ENCODE data around the gene TENM4. TPM values are rescaled to one million over a fixed set of nuclear protein-coding genes. Genes with fewer than 3 reads are reported as not detected.

The TENM4 gene
- polyA plus RNA-seq, 1 of the 3 experiments (the other 2 are of a cell fraction), result 16.7 TPM

DNA sequence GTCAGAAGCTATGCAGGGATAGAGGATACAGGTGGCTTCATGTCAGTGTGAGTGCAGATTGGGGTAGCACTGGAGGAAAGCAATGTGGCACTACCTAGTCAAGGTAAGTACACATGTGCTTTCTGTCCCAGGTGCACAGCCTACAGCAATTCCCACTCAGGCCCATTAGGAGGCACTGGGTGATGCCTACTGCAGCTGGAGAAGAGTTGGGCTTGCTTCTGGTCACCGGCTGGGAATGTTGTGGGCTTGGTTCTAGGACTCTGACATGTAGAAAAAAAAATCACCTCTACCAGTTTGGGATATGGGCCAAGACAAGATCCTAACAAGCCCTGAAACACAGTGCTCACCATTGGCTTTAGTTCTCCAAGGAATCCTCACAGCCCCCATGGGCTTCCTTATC is 69.7 kb downstream of the TENM4 start:
- no peaks in the 10 kb centered on the region for H3K9me3 ChIP-seq
- no peak for DNase-seq
- H3F3A ChIP-seq (replicated peaks; ENCODE audit: insufficient read depth), result peaks cover 11% of the 10 kb centered on the region
- 0 out of 2 replicates have a peak, but pooled peaks cover 11% of the 10 kb centered on the region for H3K79me2 ChIP-seq (ENCODE audit: insufficient read depth)
- H4K20me1 ChIP-seq (ENCODE audit: insufficient read depth), result peaks cover 9% of the 10 kb centered on the region; the same call in 1 of the 2 replicates
- no peak overlapping the region for H2AFZ ChIP-seq (ENCODE audit: low read depth)
- no peak overlapping the region for H3K9ac ChIP-seq
- POLR2A ChIA-PET, result no interaction called here
- no peak overlapping the region for H3K4me3 ChIP-seq (ENCODE audit: low read depth in 2 of 2, low read length in 1 of 2)
- no peaks in the 10 kb centered on the region for H3K36me3 ChIP-seq (replicated peaks in 1 of 2; ENCODE audit: control insufficient read depth in 1 of 2, insufficient read depth in 2 of 2, low read length in 1 of 2)
- H3K27me3 ChIP-seq (ENCODE audit: insufficient read depth), result no peaks in the 10 kb centered on the region
- WGBS (ENCODE audit: low lambda C conversion rate), result 92% methylated on average over 1 of the region's 1 CpG
- H3K4me2 ChIP-seq, result no peak overlapping the region
- CTCF ChIA-PET, result interaction anchor here (1.3 kb wide), 1 partner anchor 725 kb away, joined by 3 read pairs; no protein-coding TSS in a partner anchor
- TF ChIP-seq FOXJ3 (CRISPR knock-in tag; IDR thresholded peaks at IDR 0.05) (no peak), RAD21 (IDR thresholded peaks at IDR 0.05; ENCODE audit: low read length) (no peak), EZH2phosphoT487 (IDR thresholded peaks at IDR 0.05; ENCODE audit: borderline replicate concordance, low read depth) (no peak), TAF1 (IDR thresholded peaks at IDR 0.05; ENCODE audit: borderline replicate concordance, low read depth, low read length) (no peak), TCF12 (IDR thresholded peaks at IDR 0.05) (no peak), SMC3 (IDR thresholded peaks at IDR 0.05; ENCODE audit: low read depth, low read length) (no peak), MXI1 (IDR thresholded peaks at IDR 0.05; ENCODE audit: low read depth, low read length) (no peak), GATA2 (CRISPR knock-in tag; IDR thresholded peaks at IDR 0.05) (no peak), CHD2 (IDR thresholded peaks at IDR 0.05; ENCODE audit: low read length, partially characterized antibody) (no peak)
- TF ChIP-seq, protein P1, sequence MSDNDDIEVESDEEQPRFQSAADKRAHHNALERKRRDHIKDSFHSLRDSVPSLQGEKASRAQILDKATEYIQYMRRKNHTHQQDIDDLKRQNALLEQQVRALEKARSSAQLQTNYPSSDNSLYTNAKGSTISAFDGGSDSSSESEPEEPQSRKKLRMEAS (IDR thresholded peaks at IDR 0.05; ENCODE audit: low read depth), result no peak
- no peak overlapping the region for H3K27ac ChIP-seq (ENCODE audit: low read depth in 2 of 2, low read length in 1 of 2)
- H3K4me1 ChIP-seq (ENCODE audit: control insufficient read depth in 1 of 2, insufficient read depth in 2 of 2, low read depth in 1 of 2, low read length in 1 of 2), result no peaks in the 10 kb centered on the region
- no peaks in the 10 kb centered on the region for H3K9me2 ChIP-seq

DNA sequence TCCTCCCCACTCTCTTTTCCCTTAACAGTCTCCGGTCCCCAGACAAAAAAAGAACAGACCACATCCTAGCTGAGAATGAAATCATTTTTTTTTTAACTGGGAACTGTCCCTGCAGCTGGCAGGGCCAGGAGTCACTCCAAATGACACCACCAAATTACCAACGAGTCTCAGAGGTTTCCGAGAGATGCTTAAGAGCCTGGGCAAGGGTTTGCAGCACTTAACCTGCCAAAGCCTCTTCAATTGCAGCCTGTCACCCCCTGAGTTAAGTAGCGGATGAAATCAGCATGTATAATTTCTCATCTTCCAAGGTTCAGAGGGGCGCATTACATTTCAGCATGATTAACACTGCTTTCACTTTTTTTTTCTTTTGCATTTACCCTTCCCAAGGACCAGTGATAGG is 71.8 kb downstream of the TENM4 start:
- Histone ChIP-seq H3K4me1 (ENCODE audit: control insufficient read depth in 1 of 2, insufficient read depth in 2 of 2, low read depth in 1 of 2, low read length in 1 of 2) (no peaks in the 10 kb centered on the region), H3K9me3 (no peaks in the 10 kb centered on the region), H3F3A (replicated peaks; ENCODE audit: insufficient read depth) (no peaks in the 10 kb centered on the region), H4K20me1 (ENCODE audit: insufficient read depth) (no peaks in the 10 kb centered on the region; the same call in 1 of the 2 replicates), H3K27me3 (ENCODE audit: insufficient read depth) (no peaks in the 10 kb centered on the region), H3K79me2 (ENCODE audit: insufficient read depth) (peaks cover 12% of the 10 kb centered on the region; the same call in 1 of the 2 replicates), H3K4me3 (ENCODE audit: low read depth in 2 of 2, low read length in 1 of 2) (no peak overlapping the region), H3K4me2 (no peak overlapping the region), H3K9me2 (no peaks in the 10 kb centered on the region), H2AFZ (ENCODE audit: low read depth) (no peak overlapping the region), H3K36me3 (replicated peaks in 1 of 2; ENCODE audit: control insufficient read depth in 1 of 2, insufficient read depth in 2 of 2, low read length in 1 of 2) (no peaks in the 10 kb centered on the region), H3K9ac (no peak overlapping the region), H3K27ac (ENCODE audit: low read depth in 2 of 2, low read length in 1 of 2) (no peak overlapping the region)
- no peak for TF ChIP-seq RAD21 (IDR thresholded peaks at IDR 0.05; ENCODE audit: low read length)
- no peak for TF ChIP-seq TEAD4 (IDR thresholded peaks at IDR 0.05; ENCODE audit: borderline replicate concordance, insufficient read depth)
- no peak for TF ChIP-seq RCOR1 (IDR thresholded peaks at IDR 0.05; ENCODE audit: low read length)
- no peak for TF ChIP-seq EZH2phosphoT487 (IDR thresholded peaks at IDR 0.05; ENCODE audit: borderline replicate concordance, low read depth)
- no peak for TF ChIP-seq RFX5 (IDR thresholded peaks at IDR 0.05; ENCODE audit: low read length)
- TF ChIP-seq PBX3 (IDR thresholded peaks at IDR 0.05), result no peak
- no peak for TF ChIP-seq NFIC (IDR thresholded peaks at IDR 0.05; ENCODE audit: borderline replicate concordance)
- TF ChIP-seq CHD2 (IDR thresholded peaks at IDR 0.05; ENCODE audit: low read length, partially characterized antibody), result no peak
- TF ChIP-seq POLR2AphosphoS5 (IDR thresholded peaks at IDR 0.05; ENCODE audit: low read depth, low read length), result no peak
- TF ChIP-seq YY1 (IDR thresholded peaks at IDR 0.05; ENCODE audit: low read depth), result no peak
- no peak for TF ChIP-seq MXI1 (IDR thresholded peaks at IDR 0.05; ENCODE audit: low read depth, low read length)
- TF ChIP-seq ELF1 (IDR thresholded peaks at IDR 0.05), result no peak
- WGBS (ENCODE audit: low lambda C conversion rate), result 86% methylated on average over 5 of the region's 5 CpGs
- ChIA-PET CTCF (interaction anchor here (1.0 kb wide), 1 partner anchor 24 kb away, joined by 4 read pairs; no protein-coding TSS in a partner anchor), POLR2A (no interaction called here)
- no peak for DNase-seq

Data from SK-N-SH (cell line).